ENCODE data around the gene WBP1.
A peak's percentile ranks its signal among the peaks of the same experiment; 100 is the strongest.
"Not testable (repeated sequence)": the region's sequence is repeated elsewhere in the genome, so short reads cannot be mapped to it uniquely, and the experiment has no call there.

The WBP1 gene

GRCh38 chr2:74482801-74483674 lies 24.8 kb downstream of the WBP1 start, which contains the start of the genes CCDC142 and TTC31:
Gene CCDC142 (minus strand): TSS chr2:74482998. CDS start chr2:74482837, 161 bp downstream.
Gene TTC31 (plus strand): TSS chr2:74483081. CDS start chr2:74483096, 15 bp downstream.
- peak; percentile 96 to 97 (median 97) for DNase-seq

GRCh38 chr2:74483675-74484164 lies 25.5 kb downstream of the WBP1 start:
- not testable (repeated sequence) for DNase-seq

- no peak for DNase-seq
These were observed 27.9 kb downstream of the WBP1 start for GRCh38 chr2:74486141-74486540.

GRCh38 chr2:74488643-74489481 lies 30.6 kb downstream of the WBP1 start:
- DNase-seq, result no peak

- no peak for DNase-seq
These were observed 31.7 kb downstream of the WBP1 start for GRCh38 chr2:74489906-74490305.

- DNase-seq, result no peak
These were observed 33.7 kb downstream of the WBP1 start for GRCh38 chr2:74491648-74492544.

- no peak for DNase-seq
These were observed 35.3 kb downstream of the WBP1 start for GRCh38 chr2:74493546-74493945.

GRCh38 chr2:74495440-74495839 lies 37.2 kb downstream of the WBP1 start:
- no peak for DNase-seq

- no peak for DNase-seq
These were observed 38.9 kb downstream of the WBP1 start for GRCh38 chr2:74496997-74497776.

GRCh38 chr2:74497777-74498499 lies 39.7 kb downstream of the WBP1 start:
- DNase-seq, result peak in 1 of 3 donors; percentile 30

- DNase-seq, result peak; percentile 71 to 83 (median 81)
These were observed 40.4 kb downstream of the WBP1 start for GRCh38 chr2:74498500-74499266.

- DNase-seq, result peak in 2 of 3 donors; percentile 30 to 53
These were observed 41.2 kb downstream of the WBP1 start, which contains the start of gene LBX2 for GRCh38 chr2:74499267-74499939. Gene LBX2 (minus strand): TSS chr2:74499603. CDS start chr2:74499537, 66 bp downstream.

GRCh38 chr2:74499940-74500577 lies 41.8 kb downstream of the WBP1 start:
- DNase-seq, result no peak

- no peak for DNase-seq
These were observed 42.3 kb downstream of the WBP1 start for GRCh38 chr2:74500578-74500946.

- DNase-seq, result no peak
These were observed 43.3 kb downstream of the WBP1 start for GRCh38 chr2:74501335-74502071.

GRCh38 chr2:74502147-74502719 lies 44.0 kb downstream of the WBP1 start:
- DNase-seq, result peak in 2 of 3 donors; percentile 34 to 55

GRCh38 chr2:74502720-74503505 lies 44.7 kb downstream of the WBP1 start:
- peak; percentile 86 to 88 (median 86) for DNase-seq

All from suppressor macrophage treated with lipopolysaccharide for 1 hour (primary cell).